Keratinocyte (primary cell): Measurements from ENCODE around the gene SLC25A47.

Source experiments
- CTCF ChIP-seq, 3 experiments: IDR thresholded peaks in 1 of 3; conservative IDR thresholded peaks in 1 of 3; optimal IDR thresholded peaks in 1 of 3; 2 replicates in 2 of 3; 3 replicates in 1 of 3; pipeline versions ENCODE3 to v1.5.1; 2011; ENCODE audit warnings: low read length in 3 of 3, mild to moderate bottlenecking in 3 of 3, moderate library complexity in 2 of 3, control low read depth in 1 of 3, inconsistent platforms in 1 of 3; ENCODE audit not compliant: insufficient read depth in 2 of 3; ENCODE audit errors: extremely low read depth in 1 of 3
- EZH2 ChIP-seq: IDR thresholded peaks from one replicate; pipeline ENCODE4 v1.6.1; 2012; ENCODE audit warnings: inconsistent platforms, mild to moderate bottlenecking, low read length, moderate library complexity

- no peak for TF ChIP-seq CTCF (optimal IDR thresholded peaks at IDR 0.05 in 1 of 3, IDR thresholded peaks at IDR 0.05 in 1 of 3, conservative IDR thresholded peaks at IDR 0.05 in 1 of 3; ENCODE audit: extremely low read depth in 1 of 3, insufficient read depth in 2 of 3, low read length in 3 of 3)
- TF ChIP-seq EZH2: no peak
Measured at GRCh38 chr14:100371773-100372172, 48.6 kb downstream of the SLC25A47 start.
